K562 (cell line): ENCODE data around the gene FRMD4A. TPM values are rescaled to one million over a fixed set of nuclear protein-coding genes. Genes with fewer than 3 reads are reported as not detected.

Experiments
- ATAC-seq: fragments of 200-7000 bp; cut with Tn5 transposase; 3 replicates; pipeline ENCODE4 v1.9.1; 2020; ENCODE audit warnings: moderate library complexity
- BruUV-seq: library from RNA; stranded (reverse); fragments of 400-500 nt; replicated peaks from 2 replicates; lab custom pipeline; 2021; lab: Mats Ljungman, UMichigan
- CTCF ChIA-PET: fragments of 300-600 bp; formaldehyde crosslinking; extraction: SDS; loops from one replicate; lab custom pipeline; 2021; ENCODE audit warnings: low intra/inter-chr PET ratio; lab: Yijun Ruan, JAX
- POLR2A ChIA-PET: fragments of 300-600, 350-650 bp; sonication (Branson Sonifier 250); formaldehyde crosslinking; extraction: SDS; loops from one replicate; lab custom pipeline; 2021; ENCODE audit warnings: antibody characterized with exemption, inconsistent platforms; lab: Yijun Ruan, JAX
- DNase-seq, 4 experiments: peaks; one replicate each; pipeline versions ENCODE4 v3.0.0 to v3.0.0-alpha.2; 2011 to 2018; ENCODE audit warnings: low spot score in 3 of 4, mixed read lengths in 3 of 4; ENCODE audit errors: extremely low read depth in 1 of 4
- FAIRE-seq: peaks from 2 replicates; lab custom pipeline; 2011; peaks lifted over from hg19 to GRCh38; lab: Jason Lieb, UNC
- H2AFZ ChIP-seq: 2 replicates; pipeline ENCODE4 v1.6.0; 2011; ENCODE audit warnings: low read depth, low read length, control low read depth, inconsistent platforms
- H3K27ac ChIP-seq: fragments of 200-600 bp; 3 replicates; pipeline ENCODE4 v1.8.0; 2011; ENCODE audit warnings: low read depth, mild to moderate bottlenecking, control low read depth, inconsistent platforms, low read length, moderate library complexity, mixed read lengths; ENCODE audit errors: extremely low read depth
- H3K27me3 ChIP-seq, 2 experiments: fragments of 300-600 bp in 1 of 2; 2 replicates in 1 of 2; 3 replicates in 1 of 2; pipeline versions ENCODE4 v1.6.0 to v1.8.0; 2011; ENCODE audit warnings: inconsistent platforms in 2 of 2, low read length in 2 of 2, mild to moderate bottlenecking in 1 of 2, mixed read lengths in 1 of 2, moderate library complexity in 1 of 2; ENCODE audit not compliant: control insufficient read depth in 2 of 2, insufficient read depth in 2 of 2
- H3K36me3 ChIP-seq: fragments of 300-600 bp; 3 replicates; pipeline ENCODE4 v1.8.0; 2011; ENCODE audit warnings: mild to moderate bottlenecking, low read length, inconsistent platforms; ENCODE audit not compliant: control insufficient read depth, insufficient read depth
- H3K4me1 ChIP-seq, 2 experiments: fragments of 200-600 bp in 1 of 2; replicated peaks in 1 of 2; 2 replicates in 1 of 2; 3 replicates in 1 of 2; pipeline versions ENCODE4 v1.5.1 to v1.8.0; 2011; ENCODE audit warnings: inconsistent platforms in 2 of 2, low read length in 2 of 2, mild to moderate bottlenecking in 1 of 2, mixed read lengths in 1 of 2, moderate library complexity in 1 of 2; ENCODE audit not compliant: control insufficient read depth in 2 of 2, insufficient read depth in 2 of 2
- H3K4me2 ChIP-seq: 2 replicates; pipeline ENCODE4 v1.6.1; 2011; ENCODE audit warnings: low read length, control low read depth, inconsistent platforms, mixed read lengths; ENCODE audit not compliant: insufficient read depth
- H3K4me3 ChIP-seq: fragments of 200-600 bp; sonication (generic), shearing (Covaris generic); 2 replicates; pipeline ENCODE4 v1.5.1; 2016; ENCODE audit warnings: control low read depth, inconsistent platforms
- H3K79me2 ChIP-seq: fragments of 200-600 bp; 3 replicates; pipeline ENCODE4 v1.8.0; 2011; ENCODE audit warnings: low read length, inconsistent platforms; ENCODE audit not compliant: control insufficient read depth, insufficient read depth
- H3K9ac ChIP-seq, 2 experiments: 2 replicates each; pipeline versions ENCODE4 v1.6.0 to v1.6.1; 2011; ENCODE audit warnings: low read depth in 2 of 2, low read length in 2 of 2, control low read depth in 1 of 2, inconsistent platforms in 1 of 2, mild to moderate bottlenecking in 1 of 2, mixed read lengths in 1 of 2; ENCODE audit not compliant: insufficient read depth in 1 of 2
- H3K9me1 ChIP-seq: one replicate; pipeline ENCODE4 v1.6.0; 2011; ENCODE audit warnings: inconsistent platforms, mild to moderate bottlenecking, low read length, moderate library complexity; ENCODE audit not compliant: control insufficient read depth, insufficient read depth
- H3K9me3 ChIP-seq: replicated peaks from 2 replicates; pipeline ENCODE4 v1.5.1; 2011; ENCODE audit warnings: low read depth, low read length, inconsistent platforms; ENCODE audit not compliant: control insufficient read depth, insufficient read depth
- H4K20me1 ChIP-seq: replicated peaks from 2 replicates; pipeline ENCODE4 v1.6.1; 2011; ENCODE audit warnings: low read length, inconsistent platforms, mixed read lengths; ENCODE audit not compliant: control insufficient read depth, insufficient read depth
- ELF1 ChIP-seq: fragments of 200-800 bp; sonication (Bioruptor generic); IDR thresholded peaks from 2 replicates; pipeline ENCODE4 v1.6.1; 2016; ENCODE audit warnings: missing genetic modification characterization, missing compliant biosample characterization
- IRF1 ChIP-seq: sonication (generic); formaldehyde crosslinking; IDR thresholded peaks from 2 replicates; pipeline ENCODE4 v1.8.0; 2022; ENCODE audit warnings: missing genetic modification reagents, mild to moderate bottlenecking, borderline replicate concordance
- ZBTB1 ChIP-seq: sonication (generic); formaldehyde crosslinking; IDR thresholded peaks from 2 replicates; pipeline ENCODE4 v1.8.1; 2023; ENCODE audit warnings: missing genetic modification reagents, low read depth, mild to moderate bottlenecking, borderline replicate concordance
- ZNF311 ChIP-seq: fragments of 250-450 bp; sonication (Bioruptor Pico); IDR thresholded peaks from 2 replicates; pipeline ENCODE4 v1.4.0; 2020; ENCODE audit warnings: mild to moderate bottlenecking, moderate library complexity
- WGBS: fragments of 100-300 bp; shearing (Covaris generic); methylation state at CpG from one replicate; pipeline ENCODE4 v1.1.6; 2016; ENCODE audit warnings: low coverage, mixed read lengths; ENCODE audit not compliant: insufficient coverage; ENCODE audit errors: missing lambda C conversion rate; 5-methylcytosine and 5-hydroxymethylcytosine counted together
- in situ Hi-C: fragments of 300-500 bp; cut with MboI; formaldehyde crosslinking; loops from 4 replicates; pipeline ENCODE4 v1.15.0; 2018; ENCODE audit warnings: inconsistent platforms, mixed read lengths
- intact Hi-C: fragments of 100-400 bp; cut with micrococcal nuclease; formaldehyde crosslinking; loops from 2 replicates; pipeline ENCODE4 v1.14.2; 2022
- polyA plus RNA-seq, 8 experiments: library from polyadenylated mRNA; depleted of rRNA in 4 of 8; stranded (reverse) in 5 of 8; unstranded in 3 of 8; fragments of >200 nt; fragmentation: Nextera tagmentation in 2 of 8; fragmentation: Illumina TruSeq in 1 of 8; extraction: Ambion mirVana in 2 of 8; extraction: Trizol in 1 of 8; gene quantifications; 2 replicates each; pipeline versions ENCODE4 v1.2.1 to v1.2.3, GENCODE V29; 2011 to 2014; ENCODE audit warnings: inconsistent platforms in 1 of 8, missing spikeins in 1 of 8
- total RNA-seq, 7 experiments: library from RNA; depleted of rRNA in 6 of 7; stranded (reverse); fragments of >200 nt in 6 of 7; fragmentation: Illumina TruSeq in 2 of 7; extraction: Trizol in 2 of 7; gene quantifications; 2 replicates each; pipeline versions ENCODE4 v1.2.1 to v1.2.3, GENCODE V29; 2011 to 2021; ENCODE audit warnings: low replicate concordance in 1 of 7
- TF ChIP-seq, protein P1 (sequence below), 2 experiments: fragments of 450-650 bp; conservative IDR thresholded peaks; 2 replicates each; pipeline ENCODE4 v1.6.1; 2017; ENCODE audit warnings: mild to moderate bottlenecking in 2 of 2, moderate library complexity in 2 of 2
- TF ChIP-seq, protein P2 (sequence below): sonication (generic); formaldehyde crosslinking; IDR thresholded peaks from 2 replicates; pipeline ENCODE4 v1.8.0; 2022; ENCODE audit warnings: mild to moderate bottlenecking, missing genetic modification reagents

Gene FRMD4A
- total and polyA plus RNA-seq, 9 of the 15 experiments (the other 6 are each of a cell fraction or from before 2014, with no cell fraction given) = 0.80 to 5.2 (median 3.0) TPM

GRCh38 chr10:14236341-14236740, 94.4 kb downstream of the FRMD4A start:
- H3K27me3 ChIP-seq = peaks cover 5 to 32% of the 10 kb centered on the region in 2 experiments; a peak in 4 of 5 replicates
- no peak overlapping the region for H3K4me2 ChIP-seq
- H3K9me1 ChIP-seq = no peaks in the 10 kb centered on the region
- FAIRE-seq = no peak
- no peaks in the 10 kb centered on the region for H3K36me3 ChIP-seq
- DNase-seq = no peak
- ChIA-PET CTCF (no interaction called here), POLR2A (no interaction called here)
- no peaks in the 10 kb centered on the region for H3K4me1 ChIP-seq
- H3K9ac ChIP-seq = no peak overlapping the region; a peak in 1 of 4 replicates
- no peaks in the 10 kb centered on the region for H3K79me2 ChIP-seq
- no peaks in the 10 kb centered on the region for H3K9me3 ChIP-seq
- no peak overlapping the region for H2AFZ ChIP-seq
- no peak overlapping the region for H3K27ac ChIP-seq
- BruUV-seq = no TSS peak
- intact Hi-C loops (no loop called here), in situ Hi-C loops (no loop called here)
- H3K4me3 ChIP-seq = no peak overlapping the region
- ATAC-seq = no peak
- WGBS = 3% methylated on average over 6 of the region's 6 CpGs
- no peaks in the 10 kb centered on the region for H4K20me1 ChIP-seq
- TF ChIP-seq ELF1 (tag) (no peak), IRF1 (CRISPR knock-in tag) (no peak), ZNF311 (CRISPR knock-in tag) (no peak), ZBTB1 (CRISPR knock-in tag) (no peak)
- TF ChIP-seq, protein P1, sequence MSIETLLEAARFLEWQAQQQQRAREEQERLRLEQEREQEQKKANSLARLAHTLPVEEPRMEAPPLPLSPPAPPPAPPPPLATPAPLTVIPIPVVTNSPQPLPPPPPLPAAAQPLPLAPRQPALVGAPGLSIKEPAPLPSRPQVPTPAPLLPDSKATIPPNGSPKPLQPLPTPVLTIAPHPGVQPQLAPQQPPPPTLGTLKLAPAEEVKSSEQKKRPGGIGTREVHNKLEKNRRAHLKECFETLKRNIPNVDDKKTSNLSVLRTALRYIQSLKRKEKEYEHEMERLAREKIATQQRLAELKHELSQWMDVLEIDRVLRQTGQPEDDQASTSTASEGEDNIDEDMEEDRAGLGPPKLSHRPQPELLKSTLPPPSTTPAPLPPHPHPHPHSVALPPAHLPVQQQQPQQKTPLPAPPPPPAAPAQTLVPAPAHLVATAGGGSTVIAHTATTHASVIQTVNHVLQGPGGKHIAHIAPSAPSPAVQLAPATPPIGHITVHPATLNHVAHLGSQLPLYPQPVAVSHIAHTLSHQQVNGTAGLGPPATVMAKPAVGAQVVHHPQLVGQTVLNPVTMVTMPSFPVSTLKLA (conservative IDR thresholded peaks at IDR 0.05) = no peak
- TF ChIP-seq, protein P2, sequence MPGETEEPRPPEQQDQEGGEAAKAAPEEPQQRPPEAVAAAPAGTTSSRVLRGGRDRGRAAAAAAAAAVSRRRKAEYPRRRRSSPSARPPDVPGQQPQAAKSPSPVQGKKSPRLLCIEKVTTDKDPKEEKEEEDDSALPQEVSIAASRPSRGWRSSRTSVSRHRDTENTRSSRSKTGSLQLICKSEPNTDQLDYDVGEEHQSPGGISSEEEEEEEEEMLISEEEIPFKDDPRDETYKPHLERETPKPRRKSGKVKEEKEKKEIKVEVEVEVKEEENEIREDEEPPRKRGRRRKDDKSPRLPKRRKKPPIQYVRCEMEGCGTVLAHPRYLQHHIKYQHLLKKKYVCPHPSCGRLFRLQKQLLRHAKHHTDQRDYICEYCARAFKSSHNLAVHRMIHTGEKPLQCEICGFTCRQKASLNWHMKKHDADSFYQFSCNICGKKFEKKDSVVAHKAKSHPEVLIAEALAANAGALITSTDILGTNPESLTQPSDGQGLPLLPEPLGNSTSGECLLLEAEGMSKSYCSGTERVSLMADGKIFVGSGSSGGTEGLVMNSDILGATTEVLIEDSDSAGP = no peak
